Activated CD8-positive, alpha-beta memory T cell treated with anti-CD3 and anti-CD28 coated beads, Interleukin-2, amount 10 ng/mL, durations not matched to agents 7 days and 5 days (primary cell): Measurements from ENCODE around the gene ATRN. TPM values are rescaled to one million over a fixed set of nuclear protein-coding genes. Genes with fewer than 3 reads are reported as not detected.
"Not testable (repeated sequence)": the region's sequence is repeated elsewhere in the genome, so short reads cannot be mapped to it uniquely, and the experiment has no call there.

ENCODE experiments used
- ATAC-seq: fragments of 150-1000 bp; cut with Tn5 transposase; one replicate; pipeline ENCODE4 v1.10.0; 2021; ENCODE audit warnings: moderate library complexity
- CTCF ChIA-PET: fragments of 350-600 bp; sonication (Branson Sonifier 250); formaldehyde crosslinking; loops from one replicate; lab custom pipeline; 2021; ENCODE audit warnings: antibody characterized with exemption; lab: Charles Lee
- DNase-seq: peaks from one replicate; pipeline ENCODE4 v3.0.0-alpha.2; 2020
- H3K27ac Mint-ChIP-seq: one replicate; pipeline ENCODE4 v1.8.0; 2021; ENCODE audit warnings: mild to moderate bottlenecking, mixed read lengths
- H3K27me3 Mint-ChIP-seq: one replicate; pipeline ENCODE4 v1.8.0; 2021; ENCODE audit warnings: mixed read lengths
- H3K36me3 Mint-ChIP-seq: one replicate; pipeline ENCODE4 v1.8.0; 2021; ENCODE audit warnings: mild to moderate bottlenecking, mixed read lengths
- H3K4me1 Mint-ChIP-seq: one replicate; pipeline ENCODE4 v1.8.0; 2021; ENCODE audit warnings: mixed read lengths
- H3K4me3 Mint-ChIP-seq: one replicate; pipeline ENCODE4 v1.8.0; 2021; ENCODE audit warnings: mild to moderate bottlenecking, moderate library complexity, mixed read lengths
- H3K9me3 Mint-ChIP-seq: one replicate; pipeline ENCODE4 v1.8.0; 2022; ENCODE audit warnings: low read depth, mixed read lengths
- total RNA-seq, 2 experiments: library from RNA; stranded (reverse); gene quantifications; one replicate each; pipeline ENCODE4 v1.2.3, GENCODE V29; 2021

Gene ATRN
- total RNA-seq, 2 experiments from 2014 or later = 8.1 to 9.0 TPM

DNA sequence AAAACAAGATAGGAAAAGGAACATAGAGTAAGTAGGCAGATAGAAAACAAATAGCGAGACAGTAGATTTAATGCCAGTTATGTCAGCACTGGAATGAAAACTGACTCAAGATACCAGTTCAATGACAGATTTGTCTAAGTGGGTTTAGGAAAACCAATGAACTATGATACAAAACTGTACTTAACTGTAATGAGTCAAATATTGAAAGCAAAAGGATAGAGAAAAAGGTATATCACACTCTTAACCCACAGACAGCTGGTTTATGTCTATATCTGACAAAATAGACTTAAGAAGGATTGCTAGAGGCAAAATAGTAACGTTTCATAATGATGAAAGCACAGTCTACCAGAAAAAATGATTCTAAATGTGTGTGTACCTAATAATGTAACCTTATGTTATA, 38.2 kb downstream of the ATRN start:
- CTCF ChIA-PET = no interaction called here
- no peaks in the 10 kb centered on the region for H3K9me3 Mint-ChIP-seq
- H3K4me1 Mint-ChIP-seq = peaks cover 8% of the 10 kb centered on the region
- no peak overlapping the region for H3K4me3 Mint-ChIP-seq
- ATAC-seq = no peak
- H3K27me3 Mint-ChIP-seq = no peaks in the 10 kb centered on the region
- H3K36me3 Mint-ChIP-seq = peaks cover 1% of the 10 kb centered on the region
- DNase-seq = no peak
- H3K27ac Mint-ChIP-seq = no peak overlapping the region

DNA sequence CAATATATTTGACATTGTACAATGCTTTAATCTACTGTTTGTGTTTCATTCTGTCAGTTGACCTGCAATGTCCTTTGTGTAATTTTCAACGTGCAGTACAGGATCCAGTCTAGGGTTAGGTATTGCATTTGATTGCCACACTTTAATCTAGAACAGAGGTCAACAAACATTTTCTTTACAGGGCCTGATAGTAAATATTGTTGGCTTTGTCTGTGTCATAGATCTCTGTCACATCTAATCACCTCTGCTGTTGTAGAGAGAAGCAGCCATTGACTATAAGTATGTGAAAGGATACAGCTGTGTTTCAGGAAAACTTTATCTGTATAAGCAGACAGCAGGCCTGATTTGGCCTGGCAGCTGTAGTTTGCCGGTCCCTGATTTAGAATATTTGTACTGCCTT, 39.3 kb downstream of the ATRN start:
- Mint-ChIP-seq H3K36me3 (peaks cover 1% of the 10 kb centered on the region), H3K27ac (no peak overlapping the region), H3K9me3 (no peaks in the 10 kb centered on the region), H3K4me1 (peaks cover 8% of the 10 kb centered on the region), H3K4me3 (no peak overlapping the region), H3K27me3 (no peaks in the 10 kb centered on the region)
- no peak for ATAC-seq
- CTCF ChIA-PET = no interaction called here
- DNase-seq = no peak

- H3K4me1 Mint-ChIP-seq, CTCF ChIA-PET: not testable (repeated sequence)
Observed at GRCh38 chr20:3512239-3512638, 41.4 kb downstream of the ATRN start.

GRCh38 chr20:3514012-3514642, 43.3 kb downstream of the ATRN start:
- Mint-ChIP-seq H3K27me3 (no peaks in the 10 kb centered on the region), H3K4me1 (no peaks in the 10 kb centered on the region), H3K27ac (no peak overlapping the region), H3K36me3 (peaks cover 1% of the 10 kb centered on the region), H3K4me3 (no peak overlapping the region), H3K9me3 (peaks cover 2% of the 10 kb centered on the region)
- no peak for DNase-seq
- no peak for ATAC-seq
- CTCF ChIA-PET = no interaction called here

More at GRCh38 chr20:3512239-3512638, 41.4 kb downstream of the ATRN start:
- H3K4me3 Mint-ChIP-seq, H3K36me3 Mint-ChIP-seq, DNase-seq, ATAC-seq, H3K27me3 Mint-ChIP-seq, H3K27ac Mint-ChIP-seq, H3K9me3 Mint-ChIP-seq: not testable (repeated sequence)

- DNase-seq (no peak), ATAC-seq (no peak)
- CTCF ChIA-PET = interaction anchor here (0.8 kb wide), 1 partner anchor 14 kb away, joined by 3 read pairs; no protein-coding TSS in a partner anchor
- H3K36me3 Mint-ChIP-seq = peaks cover 3% of the 10 kb centered on the region
- no peaks in the 10 kb centered on the region for H3K27me3 Mint-ChIP-seq
- no peaks in the 10 kb centered on the region for H3K4me1 Mint-ChIP-seq
- H3K9me3 Mint-ChIP-seq = peaks cover 2% of the 10 kb centered on the region
- H3K27ac Mint-ChIP-seq = no peak overlapping the region
- H3K4me3 Mint-ChIP-seq = no peak overlapping the region
Observed at GRCh38 chr20:3515379-3516170, 44.8 kb downstream of the ATRN start.

DNA sequence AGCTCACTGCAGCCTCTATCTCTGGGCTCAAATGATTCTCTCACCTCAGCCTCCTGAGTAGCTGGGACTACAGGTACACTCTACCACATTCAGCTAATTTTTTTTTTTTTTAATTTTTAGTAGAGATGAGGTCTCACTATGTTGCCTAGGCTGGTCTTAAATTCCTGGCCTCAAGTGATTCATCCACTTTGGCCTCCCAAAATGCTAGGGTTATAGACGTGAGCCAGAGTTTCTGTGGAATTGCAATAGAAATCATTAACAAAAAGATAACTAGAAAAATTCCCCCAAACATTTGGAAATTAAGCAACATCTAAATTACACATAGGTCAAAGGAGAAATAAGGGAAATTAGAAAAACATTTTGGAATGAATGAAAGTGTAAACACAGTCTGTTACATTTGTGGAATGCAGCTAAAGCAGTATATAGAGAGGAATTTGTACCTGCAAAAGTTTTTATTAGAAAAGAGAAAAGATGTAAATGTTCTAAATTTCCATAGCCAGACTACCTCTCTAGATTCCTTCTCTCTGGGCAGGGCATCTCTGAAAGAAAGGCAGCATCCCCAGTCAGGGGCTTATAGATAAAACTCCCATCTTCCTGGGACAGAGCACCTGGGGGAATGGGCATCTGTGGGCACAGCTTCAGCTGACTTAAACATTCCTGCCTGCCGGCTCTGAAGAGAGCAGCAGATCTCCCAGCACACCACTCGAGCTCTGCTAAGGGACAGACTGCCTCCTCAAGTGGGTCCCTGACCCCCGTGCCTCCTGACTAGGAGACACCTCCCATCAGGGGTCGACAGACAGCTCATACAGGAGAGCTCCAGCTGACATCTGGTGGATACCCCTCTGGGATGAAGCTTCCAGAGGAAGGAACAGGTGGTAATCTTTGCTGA, 51.3 kb downstream of the ATRN start:
- peaks cover 14% of the 10 kb centered on the region for H3K9me3 Mint-ChIP-seq
- DNase-seq (no peak), ATAC-seq (no peak)
- no peak overlapping the region for H3K4me3 Mint-ChIP-seq
- H3K36me3 Mint-ChIP-seq = peaks cover 15% of the 10 kb centered on the region
- H3K27ac Mint-ChIP-seq = no peak overlapping the region
- CTCF ChIA-PET = no interaction called here
- H3K27me3 Mint-ChIP-seq = no peaks in the 10 kb centered on the region
- H3K4me1 Mint-ChIP-seq = peaks cover 3% of the 10 kb centered on the region

- H3K27ac Mint-ChIP-seq = not testable (repeated sequence)
Observed at GRCh38 chr20:3524696-3525095, 53.9 kb downstream of the ATRN start.

GRCh38 chr20:3532089-3532615, 61.3 kb downstream of the ATRN start:
- ATAC-seq (no peak), DNase-seq (no peak)
- Mint-ChIP-seq H3K36me3 (peaks cover 1% of the 10 kb centered on the region), H3K27ac (no peak overlapping the region), H3K27me3 (no peaks in the 10 kb centered on the region), H3K9me3 (no peaks in the 10 kb centered on the region), H3K4me3 (no peak overlapping the region), H3K4me1 (peaks cover 3% of the 10 kb centered on the region)
- CTCF ChIA-PET = no interaction called here

More at GRCh38 chr20:3524696-3525095, 53.9 kb downstream of the ATRN start:
- H3K9me3 Mint-ChIP-seq = peaks cover 14% of the 10 kb centered on the region
- H3K4me1 Mint-ChIP-seq, H3K4me3 Mint-ChIP-seq, CTCF ChIA-PET, DNase-seq, H3K27me3 Mint-ChIP-seq, ATAC-seq: not testable (repeated sequence)
- peaks cover 15% of the 10 kb centered on the region for H3K36me3 Mint-ChIP-seq

DNA sequence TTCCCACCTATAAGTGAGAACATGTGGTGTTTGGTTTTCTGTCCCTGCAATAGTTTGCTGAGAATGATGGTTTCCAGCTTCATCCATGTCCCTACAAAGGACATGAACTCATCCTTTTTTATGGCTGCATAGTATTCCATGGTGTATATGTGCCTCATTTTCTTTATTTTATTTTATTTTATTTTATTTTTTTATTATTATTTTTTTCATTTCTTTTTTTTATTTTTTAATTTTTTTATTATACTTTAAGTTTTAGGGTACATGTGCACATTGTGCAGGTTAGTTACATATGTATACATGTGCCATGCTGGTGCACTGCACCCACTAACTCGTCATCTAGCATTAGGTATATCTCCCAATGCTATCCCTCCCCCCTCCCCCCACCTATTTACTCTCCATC, 66.9 kb downstream of the ATRN start:
- H3K27me3 Mint-ChIP-seq, H3K4me3 Mint-ChIP-seq, ATAC-seq, H3K27ac Mint-ChIP-seq, DNase-seq, CTCF ChIA-PET, H3K9me3 Mint-ChIP-seq, H3K36me3 Mint-ChIP-seq, H3K4me1 Mint-ChIP-seq: not testable (repeated sequence)

GRCh38 chr20:3539311-3540107, 68.7 kb downstream of the ATRN start:
- no peak overlapping the region for H3K4me3 Mint-ChIP-seq
- no peaks in the 10 kb centered on the region for H3K27me3 Mint-ChIP-seq
- H3K36me3 Mint-ChIP-seq = peaks cover 9% of the 10 kb centered on the region
- no peaks in the 10 kb centered on the region for H3K4me1 Mint-ChIP-seq
- CTCF ChIA-PET = no interaction called here
- no peak overlapping the region for H3K27ac Mint-ChIP-seq
- H3K9me3 Mint-ChIP-seq = no peaks in the 10 kb centered on the region
- no peak for DNase-seq
- no peak for ATAC-seq

DNA sequence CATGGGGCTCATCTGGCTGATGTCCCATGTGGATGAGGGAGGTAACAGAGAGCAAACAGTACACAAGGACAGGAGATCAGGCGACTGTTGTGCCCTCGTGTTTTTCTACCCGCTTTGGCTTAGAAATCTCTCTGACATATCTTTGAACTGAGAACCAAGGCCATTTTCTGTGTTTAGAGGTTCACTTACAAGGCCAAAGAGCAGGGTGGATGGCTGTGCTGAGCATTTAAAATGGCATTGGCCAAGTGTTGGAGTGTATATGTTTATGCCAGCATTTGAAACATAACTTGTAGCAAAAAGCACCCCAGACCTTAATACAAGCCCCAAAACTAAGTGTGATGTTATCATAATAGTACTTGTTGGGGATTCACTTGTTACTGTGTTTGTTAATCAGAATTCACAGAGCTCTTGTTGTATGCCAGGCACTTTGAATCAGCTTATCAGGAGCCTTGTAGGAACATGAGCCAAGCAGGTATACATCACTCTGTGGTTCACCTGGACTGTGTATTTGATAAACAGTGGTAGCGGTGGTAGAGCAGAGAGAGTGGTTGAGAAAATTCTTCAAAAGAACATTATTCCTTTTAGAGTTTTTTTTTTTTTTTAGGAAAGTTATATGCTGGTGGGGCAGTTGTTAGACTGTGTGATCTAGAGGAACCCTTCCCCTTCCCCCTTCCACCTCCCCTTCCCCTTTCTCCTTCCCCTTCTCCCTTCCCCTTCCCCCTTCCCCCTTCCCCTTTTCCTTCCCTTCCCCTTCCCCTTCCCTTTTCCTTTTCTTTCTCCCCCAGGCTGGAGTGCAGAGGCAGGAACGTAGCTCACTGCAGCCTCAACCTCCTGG, 71.3 kb downstream of the ATRN start:
- H3K36me3 Mint-ChIP-seq = peaks cover 7% of the 10 kb centered on the region
- ATAC-seq = no peak
- H3K9me3 Mint-ChIP-seq = no peaks in the 10 kb centered on the region
- CTCF ChIA-PET = no interaction called here
- no peak for DNase-seq
- no peak overlapping the region for H3K4me3 Mint-ChIP-seq
- no peaks in the 10 kb centered on the region for H3K27me3 Mint-ChIP-seq
- H3K27ac Mint-ChIP-seq = no peak overlapping the region
- no peaks in the 10 kb centered on the region for H3K4me1 Mint-ChIP-seq

DNA sequence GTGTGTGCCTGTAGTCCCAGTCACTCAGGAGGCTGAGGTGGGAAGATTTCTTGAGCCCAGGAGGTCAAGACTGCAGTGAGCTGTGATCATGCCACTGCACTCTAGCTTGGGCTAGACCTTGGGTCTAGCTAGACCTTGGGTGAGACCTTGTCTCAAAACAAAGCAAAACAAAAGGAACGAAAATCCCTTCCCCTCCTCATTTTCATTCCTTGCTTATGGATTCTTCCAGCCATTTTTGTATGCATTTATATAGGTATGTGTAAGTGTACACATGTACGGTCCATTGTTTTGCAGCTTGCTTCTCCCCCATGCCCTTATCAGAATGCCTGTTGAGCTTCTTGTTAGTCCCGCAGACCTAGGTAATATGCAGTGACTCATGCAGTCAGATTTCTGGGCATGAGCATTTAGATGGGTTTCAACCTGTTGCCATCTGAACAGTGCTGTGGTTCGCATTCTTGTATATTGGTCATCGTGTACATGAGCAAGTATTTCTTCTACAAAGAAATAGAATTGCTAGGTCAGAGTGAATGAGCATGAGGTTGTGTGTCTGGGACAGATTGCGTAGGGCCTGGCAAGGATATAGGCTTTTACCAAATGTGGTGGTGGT, 73.2 kb downstream of the ATRN start:
- no peak overlapping the region for H3K4me3 Mint-ChIP-seq
- H3K36me3 Mint-ChIP-seq = peaks cover under 1% of the 10 kb centered on the region
- CTCF ChIA-PET = no interaction called here
- H3K9me3 Mint-ChIP-seq = no peaks in the 10 kb centered on the region
- H3K27me3 Mint-ChIP-seq = no peaks in the 10 kb centered on the region
- no peaks in the 10 kb centered on the region for H3K4me1 Mint-ChIP-seq
- H3K27ac Mint-ChIP-seq = no peak overlapping the region
- DNase-seq = no peak
- ATAC-seq = no peak
